Measurements from ENCODE around the gene ZNF497. TPM values are rescaled to one million over a fixed set of nuclear protein-coding genes. Genes with fewer than 3 reads are reported as not detected.
A peak's percentile ranks its signal among the peaks of the same experiment; 100 is the strongest.

ZNF497 gene
- total and polyA plus RNA-seq, 2 of the 13 experiments (the other 11 are each of a cell fraction or from before 2014, with no cell fraction given), result 1.5 to 1.9 TPM

DNA sequence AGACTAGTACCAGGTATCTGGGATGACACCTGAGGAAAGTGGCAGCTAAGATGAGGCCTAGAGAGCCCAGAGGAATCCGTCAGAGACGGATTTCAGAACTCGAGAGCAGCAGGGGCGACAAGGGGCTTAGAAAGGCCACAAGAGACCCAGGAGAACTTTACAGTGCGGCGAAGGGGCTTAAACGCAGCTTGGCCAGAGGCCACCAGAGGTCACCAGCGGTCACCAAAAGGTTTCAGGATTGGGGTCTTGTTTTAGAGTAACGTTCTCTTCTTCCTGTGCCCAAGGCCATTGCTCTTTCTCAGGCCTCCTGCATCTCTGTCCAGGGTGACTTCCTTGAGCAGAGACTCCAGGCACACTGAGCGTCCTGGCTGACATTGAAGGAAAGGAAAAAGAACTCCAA is 33.6 kb downstream of the ZNF497 start:
- Histone ChIP-seq H3K9ac (ENCODE audit: insufficient read depth, low read depth, low read length) (no peak overlapping the region), H3K4me3 (replicated peaks in 1 of 3; ENCODE audit: insufficient read depth in 1 of 3, low read depth in 2 of 3, low read length in 3 of 3) (no peak overlapping the region), H3K9me3 (ENCODE audit: low read length) (no peaks in the 10 kb centered on the region), H3K4me1 (ENCODE audit: insufficient read depth, low read length) (peaks cover 41% of the 10 kb centered on the region), H2AFZ (ENCODE audit: low read length) (no peak overlapping the region), H3K36me3 (replicated peaks in 1 of 2; ENCODE audit: control insufficient read depth in 1 of 2, insufficient read depth in 2 of 2, low read length in 2 of 2) (no peaks in the 10 kb centered on the region), H4K20me1 (ENCODE audit: insufficient read depth, low read length) (no peaks in the 10 kb centered on the region), H3K79me2 (ENCODE audit: insufficient read depth, low read length) (peaks cover 22% of the 10 kb centered on the region), H3K4me2 (ENCODE audit: low read depth, low read length) (peak overlapping the region; percentile 91), H3K27ac (ENCODE audit: extremely low read length, insufficient read depth, low read length) (no peak overlapping the region), H3K27me3 (ENCODE audit: control insufficient read depth in 1 of 2, insufficient read depth in 2 of 2, low read length in 2 of 2) (no peaks in the 10 kb centered on the region; a peak in 1 of 5 replicates)
- intact Hi-C loops (cut with micrococcal nuclease; ENCODE audit: unreplicated experiment) (loop anchor here (5.0 kb wide), 4 partner anchors 78 to 188 kb away; partner anchors contain the start of genes ZBTB45, ZNF274, ZNF324 and ZNF584), in situ Hi-C loops (cut with HindIII; ENCODE audit: extremely low pct_ligation_motif_present, low pct_unique_long_range_greater_than_20kb) (no loop called here)
- ChIA-PET POLR2A (interaction anchor here (1.2 kb wide), 1 partner anchor 33 kb away, joined by 4 read pairs; no protein-coding TSS in a partner anchor), CTCF (ENCODE audit: low intra/inter-chr PET ratio, low total read pairs) (interaction anchor here (1.5 to 1.7 kb wide), 2 partner anchors 43 to 191 kb away, joined by 4 to 11 read pairs; partner anchors contain the start of gene ZBTB45)
- 38% methylated on average over 10 of the region's 10 CpGs for WGBS (ENCODE audit: low lambda C conversion rate)
- peak; percentile 68 for FAIRE-seq
- BruUV-seq (replicated peaks), result no TSS peak
- DNase-seq (ENCODE audit: low spot score), result no peak
- ATAC-seq, result no peak
- TF ChIP-seq, protein P1, sequence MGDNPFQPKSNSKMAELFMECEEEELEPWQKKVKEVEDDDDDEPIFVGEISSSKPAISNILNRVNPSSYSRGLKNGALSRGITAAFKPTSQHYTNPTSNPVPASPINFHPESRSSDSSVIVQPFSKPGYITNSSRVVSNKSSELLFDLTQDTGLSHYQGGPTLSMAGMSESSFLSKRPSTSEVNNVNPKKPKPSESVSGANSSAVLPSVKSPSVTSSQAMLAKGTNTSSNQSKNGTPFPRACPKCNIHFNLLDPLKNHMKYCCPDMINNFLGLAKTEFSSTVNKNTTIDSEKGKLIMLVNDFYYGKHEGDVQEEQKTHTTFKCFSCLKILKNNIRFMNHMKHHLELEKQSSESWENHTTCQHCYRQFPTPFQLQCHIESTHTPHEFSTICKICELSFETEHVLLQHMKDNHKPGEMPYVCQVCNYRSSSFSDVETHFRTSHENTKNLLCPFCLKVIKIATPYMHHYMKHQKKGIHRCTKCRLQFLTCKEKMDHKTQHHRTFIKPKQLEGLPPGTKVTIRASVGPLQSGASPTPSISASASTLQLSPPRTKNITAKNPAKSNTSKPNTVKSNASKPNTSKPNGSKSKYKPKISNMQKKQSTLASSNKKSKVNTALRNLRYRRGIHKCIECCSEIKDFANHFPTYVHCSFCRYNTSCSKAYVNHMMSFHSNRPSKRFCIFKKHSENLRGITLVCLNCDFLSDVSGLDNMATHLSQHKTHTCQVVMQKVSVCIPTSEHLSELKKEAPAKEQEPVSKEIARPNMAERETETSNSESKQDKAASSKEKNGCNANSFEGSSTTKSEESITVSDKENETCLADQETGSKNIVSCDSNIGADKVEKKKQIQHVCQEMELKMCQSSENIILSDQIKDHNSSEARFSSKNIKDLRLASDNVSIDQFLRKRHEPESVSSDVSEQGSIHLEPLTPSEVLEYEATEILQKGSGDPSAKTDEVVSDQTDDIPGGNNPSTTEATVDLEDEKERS (CRISPR knock-in tag; IDR thresholded peaks at IDR 0.05), result no peak
- no peak for TF ChIP-seq HHEX (CRISPR knock-in tag; IDR thresholded peaks at IDR 0.05)
- TF ChIP-seq XRCC5 (optimal IDR thresholded peaks at IDR 0.05; ENCODE audit: low read length), result peak; percentile 44
- no peak for TF ChIP-seq SMARCC2 (IDR thresholded peaks at IDR 0.05)
- TF ChIP-seq, protein P2, sequence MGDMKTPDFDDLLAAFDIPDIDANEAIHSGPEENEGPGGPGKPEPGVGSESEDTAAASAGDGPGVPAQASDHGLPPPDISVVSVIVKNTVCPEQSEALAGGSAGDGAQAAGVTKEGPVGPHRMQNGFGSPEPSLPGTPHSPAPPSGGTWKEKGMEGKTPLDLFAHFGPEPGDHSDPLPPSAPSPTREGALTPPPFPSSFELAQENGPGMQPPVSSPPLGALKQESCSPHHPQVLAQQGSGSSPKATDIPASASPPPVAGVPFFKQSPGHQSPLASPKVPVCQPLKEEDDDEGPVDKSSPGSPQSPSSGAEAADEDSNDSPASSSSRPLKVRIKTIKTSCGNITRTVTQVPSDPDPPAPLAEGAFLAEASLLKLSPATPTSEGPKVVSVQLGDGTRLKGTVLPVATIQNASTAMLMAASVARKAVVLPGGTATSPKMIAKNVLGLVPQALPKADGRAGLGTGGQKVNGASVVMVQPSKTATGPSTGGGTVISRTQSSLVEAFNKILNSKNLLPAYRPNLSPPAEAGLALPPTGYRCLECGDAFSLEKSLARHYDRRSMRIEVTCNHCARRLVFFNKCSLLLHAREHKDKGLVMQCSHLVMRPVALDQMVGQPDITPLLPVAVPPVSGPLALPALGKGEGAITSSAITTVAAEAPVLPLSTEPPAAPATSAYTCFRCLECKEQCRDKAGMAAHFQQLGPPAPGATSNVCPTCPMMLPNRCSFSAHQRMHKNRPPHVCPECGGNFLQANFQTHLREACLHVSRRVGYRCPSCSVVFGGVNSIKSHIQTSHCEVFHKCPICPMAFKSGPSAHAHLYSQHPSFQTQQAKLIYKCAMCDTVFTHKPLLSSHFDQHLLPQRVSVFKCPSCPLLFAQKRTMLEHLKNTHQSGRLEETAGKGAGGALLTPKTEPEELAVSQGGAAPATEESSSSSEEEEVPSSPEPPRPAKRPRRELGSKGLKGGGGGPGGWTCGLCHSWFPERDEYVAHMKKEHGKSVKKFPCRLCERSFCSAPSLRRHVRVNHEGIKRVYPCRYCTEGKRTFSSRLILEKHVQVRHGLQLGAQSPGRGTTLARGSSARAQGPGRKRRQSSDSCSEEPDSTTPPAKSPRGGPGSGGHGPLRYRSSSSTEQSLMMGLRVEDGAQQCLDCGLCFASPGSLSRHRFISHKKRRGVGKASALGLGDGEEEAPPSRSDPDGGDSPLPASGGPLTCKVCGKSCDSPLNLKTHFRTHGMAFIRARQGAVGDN (CRISPR knock-in tag; IDR thresholded peaks at IDR 0.05), result no peak
- TF ChIP-seq MIER2 (CRISPR knock-in tag; IDR thresholded peaks at IDR 0.05), result 0 out of 2 replicates have a peak, but pooled peaks have one; percentile 26
- 0 out of 2 replicates have a peak, but pooled peaks have one; percentile 30 for TF ChIP-seq GABPB1 (CRISPR knock-in tag; IDR thresholded peaks at IDR 0.05)
- TF ChIP-seq, protein P3, sequence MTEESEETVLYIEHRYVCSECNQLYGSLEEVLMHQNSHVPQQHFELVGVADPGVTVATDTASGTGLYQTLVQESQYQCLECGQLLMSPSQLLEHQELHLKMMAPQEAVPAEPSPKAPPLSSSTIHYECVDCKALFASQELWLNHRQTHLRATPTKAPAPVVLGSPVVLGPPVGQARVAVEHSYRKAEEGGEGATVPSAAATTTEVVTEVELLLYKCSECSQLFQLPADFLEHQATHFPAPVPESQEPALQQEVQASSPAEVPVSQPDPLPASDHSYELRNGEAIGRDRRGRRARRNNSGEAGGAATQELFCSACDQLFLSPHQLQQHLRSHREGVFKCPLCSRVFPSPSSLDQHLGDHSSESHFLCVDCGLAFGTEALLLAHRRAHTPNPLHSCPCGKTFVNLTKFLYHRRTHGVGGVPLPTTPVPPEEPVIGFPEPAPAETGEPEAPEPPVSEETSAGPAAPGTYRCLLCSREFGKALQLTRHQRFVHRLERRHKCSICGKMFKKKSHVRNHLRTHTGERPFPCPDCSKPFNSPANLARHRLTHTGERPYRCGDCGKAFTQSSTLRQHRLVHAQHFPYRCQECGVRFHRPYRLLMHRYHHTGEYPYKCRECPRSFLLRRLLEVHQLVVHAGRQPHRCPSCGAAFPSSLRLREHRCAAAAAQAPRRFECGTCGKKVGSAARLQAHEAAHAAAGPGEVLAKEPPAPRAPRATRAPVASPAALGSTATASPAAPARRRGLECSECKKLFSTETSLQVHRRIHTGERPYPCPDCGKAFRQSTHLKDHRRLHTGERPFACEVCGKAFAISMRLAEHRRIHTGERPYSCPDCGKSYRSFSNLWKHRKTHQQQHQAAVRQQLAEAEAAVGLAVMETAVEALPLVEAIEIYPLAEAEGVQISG (CRISPR knock-in tag; IDR thresholded peaks at IDR 0.05), result peak; percentile 27; the same call in 1 of the 2 replicates
- TF ChIP-seq, protein P4, sequence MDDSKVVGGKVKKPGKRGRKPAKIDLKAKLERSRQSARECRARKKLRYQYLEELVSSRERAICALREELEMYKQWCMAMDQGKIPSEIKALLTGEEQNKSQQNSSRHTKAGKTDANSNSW (CRISPR knock-in tag; IDR thresholded peaks at IDR 0.05; ENCODE audit: borderline replicate concordance), result no peak
- no peak for TF ChIP-seq SKI (IDR thresholded peaks at IDR 0.05; ENCODE audit: partially characterized antibody)
- TF ChIP-seq MXI1 (IDR thresholded peaks at IDR 0.05; ENCODE audit: borderline replicate concordance, low read depth, low read length), result no peak; the same call in 2 of the 3 replicates
